ENCODE data around the gene RALGDS.

The RALGDS gene

DNA sequence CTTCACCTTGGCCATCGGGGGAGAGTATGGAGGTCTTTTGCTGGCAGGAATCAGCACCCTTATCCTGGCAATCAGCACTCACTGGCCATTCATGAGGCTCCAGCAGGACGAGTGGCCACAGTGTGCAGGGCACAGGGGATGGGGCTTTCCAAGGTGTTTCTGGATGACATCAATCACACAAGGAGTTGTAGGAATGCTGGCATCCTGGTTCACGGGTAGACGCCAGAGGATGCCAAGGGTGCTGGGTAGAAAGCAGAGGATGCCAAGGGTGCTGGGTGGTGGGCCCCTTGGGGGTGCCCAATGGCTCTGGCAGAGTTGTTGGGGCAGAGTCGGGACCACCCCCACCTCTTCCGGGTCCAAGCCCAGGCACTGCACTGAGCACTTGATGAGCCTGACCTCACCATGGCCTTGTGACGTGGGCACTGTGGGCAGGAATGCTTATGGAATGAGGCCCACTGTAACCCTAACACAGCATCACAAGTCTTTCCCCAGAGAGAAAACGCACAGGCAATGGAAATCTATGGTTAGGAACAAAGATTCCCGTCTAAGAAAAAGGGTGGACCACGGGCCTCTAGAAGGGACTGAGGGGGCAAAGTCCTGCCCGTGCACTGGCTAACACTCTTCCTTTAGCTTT is 30.2 kb downstream of the RALGDS start:
- no peak overlapping the region for H3K4me3 ChIP-seq (ENCODE audit: low read depth, low read length)
- in situ Hi-C loops (cut with HindIII; ENCODE audit: low sequenced_read_pairs) = no loop called here
- TF ChIP-seq, protein P1, sequence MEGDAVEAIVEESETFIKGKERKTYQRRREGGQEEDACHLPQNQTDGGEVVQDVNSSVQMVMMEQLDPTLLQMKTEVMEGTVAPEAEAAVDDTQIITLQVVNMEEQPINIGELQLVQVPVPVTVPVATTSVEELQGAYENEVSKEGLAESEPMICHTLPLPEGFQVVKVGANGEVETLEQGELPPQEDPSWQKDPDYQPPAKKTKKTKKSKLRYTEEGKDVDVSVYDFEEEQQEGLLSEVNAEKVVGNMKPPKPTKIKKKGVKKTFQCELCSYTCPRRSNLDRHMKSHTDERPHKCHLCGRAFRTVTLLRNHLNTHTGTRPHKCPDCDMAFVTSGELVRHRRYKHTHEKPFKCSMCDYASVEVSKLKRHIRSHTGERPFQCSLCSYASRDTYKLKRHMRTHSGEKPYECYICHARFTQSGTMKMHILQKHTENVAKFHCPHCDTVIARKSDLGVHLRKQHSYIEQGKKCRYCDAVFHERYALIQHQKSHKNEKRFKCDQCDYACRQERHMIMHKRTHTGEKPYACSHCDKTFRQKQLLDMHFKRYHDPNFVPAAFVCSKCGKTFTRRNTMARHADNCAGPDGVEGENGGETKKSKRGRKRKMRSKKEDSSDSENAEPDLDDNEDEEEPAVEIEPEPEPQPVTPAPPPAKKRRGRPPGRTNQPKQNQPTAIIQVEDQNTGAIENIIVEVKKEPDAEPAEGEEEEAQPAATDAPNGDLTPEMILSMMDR (IDR thresholded peaks at IDR 0.05; ENCODE audit: low read depth, low read length) = no peak
- no peak for DNase-seq (ENCODE audit: low read depth, low spot score)

DNA sequence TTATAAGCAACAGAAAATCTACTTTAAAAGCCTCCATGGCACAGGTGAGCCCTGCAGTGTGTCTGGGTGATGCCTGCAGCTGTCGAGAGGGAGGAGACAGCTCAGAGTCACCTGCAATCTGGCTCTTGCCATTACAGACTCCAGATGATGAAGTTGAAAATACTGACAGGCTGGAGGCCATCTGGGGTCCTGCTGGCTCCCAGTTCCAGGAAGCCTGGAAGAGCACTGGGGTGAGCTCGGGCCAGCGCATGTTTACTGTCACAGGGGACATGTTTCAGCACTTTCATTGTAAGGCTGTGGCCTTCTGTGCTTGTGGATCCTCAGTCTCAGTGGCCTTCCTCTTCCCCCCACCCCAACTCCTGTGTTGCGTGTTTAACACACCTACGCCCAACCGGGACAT is 30.9 kb downstream of the RALGDS start:
- DNase-seq (ENCODE audit: low read depth, low spot score) = no peak
- TF ChIP-seq, protein P1 (IDR thresholded peaks at IDR 0.05; ENCODE audit: low read depth, low read length) = no peak
- no peak overlapping the region for H3K4me3 ChIP-seq (ENCODE audit: low read depth, low read length)
- in situ Hi-C loops (cut with HindIII; ENCODE audit: low sequenced_read_pairs) = no loop called here

DNA sequence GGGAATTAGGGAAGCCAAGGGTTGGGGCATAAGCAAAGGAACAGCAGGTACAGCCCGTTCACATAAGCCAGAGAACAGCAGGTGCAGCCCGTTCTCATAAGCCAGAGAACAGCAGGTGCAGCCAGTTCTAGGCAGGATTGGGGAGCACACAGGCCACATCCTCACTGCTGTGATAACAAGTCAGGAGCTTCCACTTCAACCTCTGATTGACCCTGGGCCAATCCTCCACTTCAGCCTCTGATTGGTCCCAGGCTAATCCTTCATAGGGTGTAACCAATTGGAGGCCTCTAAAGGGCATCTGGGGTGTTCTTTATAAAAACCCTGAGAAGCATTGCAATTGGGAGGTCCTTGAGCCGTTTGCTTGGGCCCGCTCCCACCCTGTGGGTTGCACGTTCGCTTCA is 31.8 kb downstream of the RALGDS start:
- no peak overlapping the region for H3K4me3 ChIP-seq (ENCODE audit: low read depth, low read length)

DNA sequence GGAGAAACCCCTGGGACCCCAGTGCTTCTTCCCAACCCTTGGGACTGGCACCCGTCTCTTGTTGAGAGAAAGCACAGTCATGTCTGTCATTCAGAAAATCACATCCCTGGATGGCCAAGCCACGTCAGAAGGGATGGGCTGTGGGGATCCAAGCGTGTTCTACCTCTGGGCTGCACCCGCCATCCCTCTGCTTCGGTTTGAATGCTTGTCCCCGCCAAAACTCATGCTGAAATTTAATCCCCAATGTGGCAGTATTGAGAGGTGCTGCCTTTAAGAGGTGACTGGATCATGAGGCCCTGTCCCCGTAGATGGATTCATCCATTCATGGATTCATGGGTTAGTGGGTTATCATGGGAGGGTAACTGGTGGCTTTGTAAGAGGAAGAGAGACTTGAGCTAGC is 32.3 kb downstream of the RALGDS start:
- H3K4me3 ChIP-seq (ENCODE audit: low read depth, low read length) = no peak overlapping the region
- TF ChIP-seq, protein P1 (IDR thresholded peaks at IDR 0.05; ENCODE audit: low read depth, low read length) = no peak
- in situ Hi-C loops (cut with HindIII; ENCODE audit: low sequenced_read_pairs) = no loop called here
- DNase-seq (ENCODE audit: low read depth, low spot score) = no peak

More for the DNA sequence above, 31.8 kb downstream of the RALGDS start:
- in situ Hi-C loops (cut with HindIII; ENCODE audit: low sequenced_read_pairs) = no loop called here
- TF ChIP-seq, protein P1 (IDR thresholded peaks at IDR 0.05; ENCODE audit: low read depth, low read length) = no peak
- no peak for DNase-seq (ENCODE audit: low read depth, low spot score)

DNA sequence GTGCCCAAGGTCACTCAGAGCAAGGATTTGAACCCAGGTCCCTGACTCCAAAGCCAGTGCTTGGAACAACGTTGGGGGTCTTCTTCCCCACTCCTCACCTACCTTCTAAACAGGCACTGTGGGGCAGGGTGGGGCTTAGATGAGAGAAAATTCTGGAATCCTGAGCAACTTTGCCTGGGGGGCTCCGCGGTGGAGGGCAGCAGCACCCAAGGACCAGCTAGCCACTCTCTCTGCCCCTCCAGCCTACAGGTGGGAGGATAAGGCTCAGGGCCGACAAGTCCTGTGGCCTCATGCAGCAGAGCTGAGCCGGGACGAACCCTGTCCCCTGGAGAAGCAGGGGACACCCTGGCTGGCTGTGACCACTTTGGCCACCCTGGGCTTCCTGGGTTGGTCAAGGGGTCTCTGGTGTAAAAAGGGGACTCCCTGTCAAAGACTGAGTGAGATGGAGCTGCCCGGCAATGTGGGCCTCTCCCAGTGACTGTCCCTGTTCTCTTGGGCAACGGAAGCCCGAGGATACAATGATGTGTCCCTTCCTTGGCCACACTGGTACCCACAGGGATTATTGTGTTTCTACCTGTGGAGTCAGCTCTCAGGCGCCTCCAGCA is 32.8 kb downstream of the RALGDS start:
- H3K4me3 ChIP-seq (ENCODE audit: low read depth, low read length) = no peak overlapping the region
- TF ChIP-seq, protein P1 (IDR thresholded peaks at IDR 0.05; ENCODE audit: low read depth, low read length) = no peak
- in situ Hi-C loops (cut with HindIII; ENCODE audit: low sequenced_read_pairs) = no loop called here
- no peak for DNase-seq (ENCODE audit: low read depth, low spot score)

DNA sequence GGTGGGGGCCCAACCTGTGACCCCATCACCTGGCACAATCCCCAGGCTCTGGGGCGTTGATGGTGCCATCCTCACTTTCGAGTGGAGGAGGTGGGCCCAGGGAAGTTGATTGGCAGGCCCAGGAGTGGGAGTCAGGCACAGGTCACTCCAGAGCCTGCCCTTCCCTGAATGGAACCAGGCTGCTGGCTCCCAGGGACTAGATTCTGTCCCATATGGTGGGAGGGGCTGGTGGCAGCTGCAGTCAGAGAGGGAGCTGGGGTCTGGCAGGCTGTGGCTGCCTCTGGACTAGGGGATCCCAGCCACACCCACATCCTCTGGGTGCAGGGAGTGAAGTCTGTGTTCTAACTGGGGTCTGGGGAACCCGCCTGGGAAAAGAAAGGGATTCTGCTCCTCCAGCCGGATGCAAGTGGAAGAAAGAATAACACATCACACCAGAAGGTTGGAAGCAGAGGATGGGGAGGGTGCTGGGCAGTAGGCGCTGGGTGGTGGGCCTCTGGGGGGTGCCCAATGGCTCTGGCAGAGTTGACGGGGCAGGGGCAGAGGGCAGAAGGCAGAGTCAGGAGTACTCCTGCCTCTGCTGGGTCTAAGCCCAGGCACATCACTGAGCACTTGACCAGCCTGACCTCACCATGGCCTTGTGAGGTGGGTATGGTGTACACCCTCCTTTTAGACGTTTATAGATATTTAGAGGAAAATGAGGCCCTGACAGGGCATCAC is 33.5 kb downstream of the RALGDS start:
- H3K4me3 ChIP-seq (ENCODE audit: low read depth, low read length) = no peak overlapping the region
- DNase-seq (ENCODE audit: low read depth, low spot score) = no peak
- TF ChIP-seq, protein P1 (IDR thresholded peaks at IDR 0.05; ENCODE audit: low read depth, low read length) = no peak
- in situ Hi-C loops (cut with HindIII; ENCODE audit: low sequenced_read_pairs) = no loop called here
